ENCODE data around the gene MLLT1. TPM values are rescaled to one million over a fixed set of nuclear protein-coding genes. Genes with fewer than 3 reads are reported as not detected.

MLLT1 gene
- total and polyA plus RNA-seq, 12 donors = 21.4 to 48.3 (median 31.7) TPM

- Histone ChIP-seq H3K27ac (no peak overlapping the region), H3K27me3 (no peaks in the 10 kb centered on the region), H3K9me3 (no peaks in the 10 kb centered on the region), H3K4me1 (peaks cover 8 to 46% (median 27%) of the 10 kb centered on the region in 9 donors), H3K36me3 (peaks cover 0 to 61% (median 3%) of the 10 kb centered on the region in 9 donors), H3K4me3 (no peak overlapping the region)
- ATAC-seq (no peak), DNase-seq (no peak)
- TF ChIP-seq CTCF (IDR thresholded peaks at IDR 0.05) = no peak
- 93 to 95% methylated on average over 33 of the region's 33 CpGs for WGBS, 2 donors
- intact Hi-C loops (cut with DNase I) = loop anchor here in 2 of 10 donors (5.0 to 10.0 kb wide), 2 partner anchors 50 to 187 kb away; partner anchors contain the start of gene MLLT1 (in 1 of the 2)
These were observed 52.4 kb downstream of the MLLT1 start for GRCh38 chr19:6227156-6227935.

- WGBS, 2 donors = 93 to 95% methylated on average over 28 of the region's 28 CpGs
- Histone ChIP-seq H3K27ac (no peak overlapping the region), H3K9me3 (no peaks in the 10 kb centered on the region), H3K4me1 (peaks cover 8 to 39% (median 23%) of the 10 kb centered on the region in 9 donors), H3K27me3 (no peaks in the 10 kb centered on the region), H3K36me3 (peaks cover 0 to 69% (median 8%) of the 10 kb centered on the region in 9 donors), H3K4me3 (no peak overlapping the region)
- no peak for ATAC-seq
- intact Hi-C loops (cut with DNase I) = loop anchor here in 2 of 10 donors (5.0 to 10.0 kb wide), 2 partner anchors 51 to 188 kb away; partner anchors contain the start of gene MLLT1 (in 1 of the 2)
- TF ChIP-seq CTCF (IDR thresholded peaks at IDR 0.05) = no peak
- no peak for DNase-seq
These were observed 53.2 kb downstream of the MLLT1 start for GRCh38 chr19:6226444-6227155.

- Histone ChIP-seq H3K4me3 (no peak overlapping the region), H3K27ac (no peak overlapping the region), H3K27me3 (no peaks in the 10 kb centered on the region), H3K4me1 (peaks cover 8 to 38% (median 23%) of the 10 kb centered on the region in 9 donors), H3K36me3 (peaks cover 0 to 75% (median 8%) of the 10 kb centered on the region in 9 donors), H3K9me3 (no peaks in the 10 kb centered on the region)
- TF ChIP-seq CTCF (IDR thresholded peaks at IDR 0.05) = no peak
- intact Hi-C loops (cut with DNase I) = loop anchor here in 2 of 10 donors (5.0 to 10.0 kb wide), 2 partner anchors 51 to 189 kb away; partner anchors contain the start of gene MLLT1 (in 1 of the 2)
- no peak for ATAC-seq
- DNase-seq = no peak
- WGBS, 2 donors = 95 to 96% methylated on average over 12 of the region's 12 CpGs
These were observed 53.8 kb downstream of the MLLT1 start for GRCh38 chr19:6226012-6226411.

GRCh38 chr19:6225232-6225865, 54.4 kb downstream of the MLLT1 start:
- no peak for TF ChIP-seq CTCF (IDR thresholded peaks at IDR 0.05)
- WGBS, 2 donors = 74 to 83% methylated on average over 18 of the region's 18 CpGs
- no peak for DNase-seq

More at GRCh38 chr19:6225232-6225865, 54.4 kb downstream of the MLLT1 start:
- Histone ChIP-seq H3K4me1 (peaks cover 12 to 44% (median 29%) of the 10 kb centered on the region in 9 donors), H3K27me3 (no peaks in the 10 kb centered on the region), H3K4me3 (no peak overlapping the region), H3K36me3 (peaks cover 0 to 79% (median 8%) of the 10 kb centered on the region in 9 donors), H3K27ac (no peak overlapping the region), H3K9me3 (no peaks in the 10 kb centered on the region)
- peak in 1 of 8 donors; percentile 44 for ATAC-seq
- intact Hi-C loops (cut with DNase I) = loop anchor here in 2 of 10 donors (5.0 to 10.0 kb wide), 2 partner anchors 52 to 189 kb away; partner anchors contain the start of gene MLLT1 (in 1 of the 2)
